Measurements from ENCODE around the gene ADO. TPM values are rescaled to one million over a fixed set of nuclear protein-coding genes. Genes with fewer than 3 reads are reported as not detected.

The ADO gene
- polyA plus RNA-seq, 12 donors: 13.1 to 24.5 (median 15.6) TPM; not detected in 1

Other genes starting within 250 kb of the ADO start
- 10 to 100 TPM in 1 of 12 donors, 1 to 10 TPM in 9, not detected in 2; 1.8 to 15.3 (median 3.7) TPM for gene EGR2, start 11.6 kb downstream of the ADO start, polyA plus RNA-seq (ENCODE audit: insufficient read length in 12 of 12)